Hematopoietic multipotent progenitor cell treated with erythropoietin and hydrocortisone succinate and interleukin-3 and kit ligand, for 15 days (in vitro differentiated cells): ENCODE measurements around the gene NIPAL1.

ENCODE experiments used
- DNase-seq: peaks from one replicate; pipeline ENCODE4 v3.0.0-alpha.2; 2015; ENCODE audit warnings: low spot score

NIPAL1 gene

GRCh38 chr4:48065587-48066052 lies 49.0 kb downstream of the NIPAL1 start:
- DNase-seq, result no peak

DNA sequence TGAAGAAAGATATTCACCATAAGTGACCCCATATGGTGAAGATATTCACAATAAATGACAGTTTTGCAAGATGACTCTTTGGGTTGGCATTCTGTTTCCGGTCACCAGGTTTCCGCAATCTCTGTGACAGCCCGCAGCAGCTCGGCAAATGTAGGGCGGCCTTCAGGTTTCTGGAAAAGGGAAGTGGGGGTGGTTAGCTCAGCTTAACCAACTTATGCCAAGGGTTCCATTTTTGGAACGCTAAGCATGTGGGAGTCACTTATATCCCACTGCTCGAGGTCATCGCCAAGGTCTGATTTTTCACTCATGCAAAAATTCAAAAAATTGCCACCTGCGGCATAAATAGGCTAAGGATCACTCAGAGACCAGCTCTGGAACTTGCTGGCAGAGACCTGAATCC lies 51.0 kb downstream of the NIPAL1 start:
- DNase-seq, result no peak

- no peak for DNase-seq
Observed at GRCh38 chr4:48068182-48068581, 51.6 kb downstream of the NIPAL1 start.

GRCh38 chr4:48069026-48069425 lies 52.5 kb downstream of the NIPAL1 start:
- DNase-seq, result no peak

GRCh38 chr4:48071191-48071590 lies 54.6 kb downstream of the NIPAL1 start:
- DNase-seq, result no peak

GRCh38 chr4:48073567-48074103 lies 57.1 kb downstream of the NIPAL1 start:
- no peak for DNase-seq

- DNase-seq, result no peak
Observed at GRCh38 chr4:48074657-48075056, 58.1 kb downstream of the NIPAL1 start.

DNA sequence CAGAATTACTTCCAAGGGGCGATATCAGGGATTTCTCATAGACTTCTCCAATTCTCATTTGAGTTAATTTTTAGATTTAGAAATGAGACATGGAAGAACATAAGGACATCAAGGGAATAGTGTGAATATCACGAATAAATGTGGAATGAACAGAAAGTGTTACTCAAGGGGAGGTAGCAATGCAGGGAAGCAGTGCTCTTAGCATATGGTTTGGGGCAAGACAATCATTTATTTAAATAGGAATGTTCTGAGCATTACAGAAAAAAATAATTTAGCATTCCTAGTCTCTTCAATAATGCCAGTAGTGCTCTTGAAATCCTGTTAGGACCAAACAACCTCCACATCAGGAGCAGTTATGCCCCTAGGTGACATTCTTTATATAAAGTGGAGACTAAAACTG lies 61.9 kb downstream of the NIPAL1 start:
- DNase-seq, result no peak

GRCh38 chr4:48078862-48079655 lies 62.5 kb downstream of the NIPAL1 start:
- DNase-seq, result no peak

GRCh38 chr4:48079972-48080391 lies 63.4 kb downstream of the NIPAL1 start:
- no peak for DNase-seq

GRCh38 chr4:48081196-48081595 lies 64.6 kb downstream of the NIPAL1 start:
- no peak for DNase-seq

DNA sequence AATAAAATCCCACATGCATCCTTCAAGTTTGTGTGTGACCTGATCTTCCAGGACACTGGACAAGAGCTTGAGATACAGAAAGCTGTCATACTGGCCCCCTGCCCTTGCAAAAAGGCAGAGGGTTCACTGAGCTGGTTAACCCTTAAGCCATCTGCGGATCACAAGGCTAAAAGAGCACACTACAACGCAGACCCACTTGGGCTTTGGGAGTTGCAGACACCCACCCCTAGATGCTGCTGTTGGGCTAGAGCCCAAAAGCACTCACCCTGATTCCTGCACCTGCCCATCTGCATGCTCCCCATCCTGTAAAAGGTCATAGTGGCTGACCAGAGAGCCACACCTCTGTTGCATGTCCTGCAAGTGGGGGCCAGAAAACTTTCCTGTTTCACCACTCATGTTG lies 66.4 kb downstream of the NIPAL1 start:
- DNase-seq, result no peak

DNA sequence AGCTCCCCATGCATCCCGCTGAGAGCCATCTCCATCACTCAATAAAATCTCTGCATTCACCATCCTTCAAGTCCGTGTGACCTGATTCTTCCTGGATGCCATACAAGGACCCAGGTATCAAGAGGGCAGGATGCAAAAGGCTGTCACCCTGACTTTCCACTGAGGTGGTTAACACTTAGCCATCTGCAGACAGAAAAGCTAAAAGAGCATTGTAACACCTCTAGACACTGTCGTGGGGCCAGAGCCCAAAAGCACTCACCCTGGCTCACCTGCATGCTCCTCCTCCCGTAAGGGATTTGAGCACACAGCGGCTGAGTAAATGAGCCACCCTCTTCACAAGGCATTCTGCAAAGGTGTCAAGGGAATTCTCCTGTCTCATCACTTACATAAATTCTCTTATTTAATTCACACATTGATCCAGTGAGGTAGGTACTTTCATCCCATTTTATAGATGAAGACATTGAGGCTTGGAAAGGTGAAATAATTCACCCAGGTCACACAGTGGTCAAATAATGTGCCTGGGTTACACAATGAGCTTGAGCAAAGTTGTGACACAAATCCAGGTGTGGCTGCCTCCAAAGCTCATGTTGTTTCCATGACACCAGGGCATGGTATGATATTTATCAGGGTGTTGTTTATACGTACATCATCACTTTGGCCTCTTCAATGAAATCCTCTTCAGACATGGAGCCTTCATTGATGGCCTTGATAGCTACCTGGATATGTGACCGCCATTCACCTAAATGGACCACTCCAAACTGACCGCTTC lies 69.4 kb downstream of the NIPAL1 start:
- DNase-seq, result no peak
